SK-N-DZ (cell line): ENCODE measurements around the gene BRD1.
"Not testable (repeated sequence)": the region's sequence is repeated elsewhere in the genome, so short reads cannot be mapped to it uniquely, and the experiment has no call there.

Experiments
- DNase-seq: peaks from one replicate; pipeline ENCODE4 v3.0.0-alpha.2; 2015; ENCODE audit warnings: low spot score

BRD1 gene

DNA sequence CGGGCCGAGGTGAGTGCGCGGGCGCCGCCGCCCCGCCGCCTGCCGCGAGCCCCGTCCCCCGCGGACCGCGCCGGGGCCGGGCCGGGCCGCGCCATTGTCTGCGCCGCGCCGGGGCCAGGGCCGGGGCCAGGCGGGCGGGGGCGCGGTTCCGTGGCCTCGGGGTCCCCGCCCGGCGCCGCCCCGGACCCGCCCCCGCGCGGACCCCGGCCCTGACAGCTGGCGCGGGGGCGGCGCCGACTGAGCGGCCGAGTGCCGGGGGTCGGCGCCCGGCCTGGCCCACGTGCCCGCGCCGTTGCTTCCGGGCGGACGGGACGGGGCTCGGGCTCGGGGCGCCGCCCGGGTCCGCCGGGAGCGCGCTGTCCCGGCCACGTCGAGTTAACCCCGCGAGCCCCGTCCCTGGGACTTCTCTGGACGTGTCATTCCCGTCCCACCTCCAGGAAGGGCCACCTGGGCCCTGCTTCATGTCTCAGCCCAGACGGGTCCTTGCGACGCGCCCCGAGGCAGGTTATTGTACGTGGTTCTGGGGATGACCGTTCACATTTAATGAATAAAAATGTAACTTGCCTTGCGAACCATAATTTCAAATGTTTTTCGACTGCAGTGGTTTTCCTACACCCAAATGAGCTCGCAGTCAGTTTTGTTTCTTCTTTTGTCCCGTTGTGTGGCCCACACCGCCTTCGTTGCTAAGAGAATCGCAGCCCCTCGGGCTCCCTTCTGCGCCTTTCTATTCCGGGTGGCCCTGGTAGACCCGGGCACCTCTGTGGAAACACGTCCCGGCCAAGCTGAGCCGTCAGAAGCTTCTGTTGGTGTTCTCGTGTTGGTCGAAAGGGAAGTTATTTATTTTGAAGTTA lies 26.5 kb upstream of the BRD1 start:
- no peak for DNase-seq

DNA sequence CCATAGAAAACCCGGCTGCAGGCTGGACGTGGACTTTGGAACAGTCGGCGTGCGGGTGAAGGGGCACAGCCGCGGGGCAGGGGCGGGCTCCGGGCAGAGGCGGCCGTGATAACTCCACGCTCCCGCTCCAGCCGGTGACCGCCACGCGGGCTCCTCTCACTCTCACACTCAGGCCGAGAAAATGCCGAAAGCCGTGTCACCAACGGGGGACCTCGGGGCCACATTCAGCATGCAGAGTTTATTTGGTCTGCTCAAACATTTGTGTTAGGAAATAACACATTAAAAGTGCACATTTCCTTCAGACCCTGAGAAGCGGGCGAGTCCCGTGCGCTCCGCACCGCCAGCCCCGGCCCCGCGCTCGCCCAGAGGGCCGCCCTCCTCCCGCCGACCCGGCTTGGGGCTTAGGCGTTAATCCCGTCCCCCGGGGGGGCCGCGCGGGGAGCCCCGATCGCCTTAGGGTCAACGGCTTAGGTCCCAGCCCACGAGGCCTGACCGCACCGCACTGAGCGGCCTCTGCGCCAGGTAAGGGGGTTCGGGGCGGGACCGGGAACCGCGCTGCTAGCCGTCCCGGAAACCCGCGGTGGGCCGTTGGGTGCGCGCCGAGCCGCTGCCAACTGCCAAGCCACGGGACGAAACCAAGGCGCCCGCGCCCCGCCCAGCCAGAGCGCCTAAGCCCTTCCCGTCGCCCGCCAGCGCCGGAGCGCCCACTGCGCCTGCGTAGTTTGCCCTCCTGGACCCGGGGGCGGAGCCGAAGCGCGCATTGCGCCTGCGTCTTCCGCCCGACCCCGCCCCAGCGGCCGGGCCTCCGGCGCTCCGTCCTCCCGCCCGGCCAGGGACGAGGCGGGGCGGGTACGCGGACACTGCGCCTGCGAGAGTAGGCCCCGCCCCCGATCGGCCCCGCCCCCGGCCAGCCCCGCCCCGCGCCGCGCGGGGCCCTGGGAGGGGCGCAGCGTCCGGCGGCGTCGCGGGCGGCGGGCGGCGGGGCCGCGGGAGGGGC lies 25.5 kb upstream of the BRD1 start, which contains the start of gene ZBED4:
ZBED4 (plus strand) TSS at position 947 of the 997 bp plus-strand sequence. CDS start 29,819 bp downstream, outside the sequence.
- DNase-seq, result peak; percentile 95

DNA sequence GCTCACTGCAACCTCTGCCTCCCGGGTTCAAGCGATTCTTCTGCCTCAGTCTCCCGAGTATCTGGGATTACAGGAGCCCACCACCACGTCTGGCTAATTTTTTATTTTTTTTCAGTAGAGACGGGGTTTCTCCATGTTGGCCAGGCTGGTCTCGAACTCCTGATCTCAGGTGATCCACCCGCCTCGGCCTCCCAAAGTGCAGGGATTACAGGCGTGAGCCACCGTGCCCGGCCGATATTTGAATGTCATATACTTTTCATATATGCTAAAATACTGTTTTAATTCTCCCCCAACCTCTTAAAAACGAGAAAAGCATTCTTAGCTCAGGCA lies 24.9 kb upstream of the BRD1 start:
- DNase-seq, result not testable (repeated sequence)

DNA sequence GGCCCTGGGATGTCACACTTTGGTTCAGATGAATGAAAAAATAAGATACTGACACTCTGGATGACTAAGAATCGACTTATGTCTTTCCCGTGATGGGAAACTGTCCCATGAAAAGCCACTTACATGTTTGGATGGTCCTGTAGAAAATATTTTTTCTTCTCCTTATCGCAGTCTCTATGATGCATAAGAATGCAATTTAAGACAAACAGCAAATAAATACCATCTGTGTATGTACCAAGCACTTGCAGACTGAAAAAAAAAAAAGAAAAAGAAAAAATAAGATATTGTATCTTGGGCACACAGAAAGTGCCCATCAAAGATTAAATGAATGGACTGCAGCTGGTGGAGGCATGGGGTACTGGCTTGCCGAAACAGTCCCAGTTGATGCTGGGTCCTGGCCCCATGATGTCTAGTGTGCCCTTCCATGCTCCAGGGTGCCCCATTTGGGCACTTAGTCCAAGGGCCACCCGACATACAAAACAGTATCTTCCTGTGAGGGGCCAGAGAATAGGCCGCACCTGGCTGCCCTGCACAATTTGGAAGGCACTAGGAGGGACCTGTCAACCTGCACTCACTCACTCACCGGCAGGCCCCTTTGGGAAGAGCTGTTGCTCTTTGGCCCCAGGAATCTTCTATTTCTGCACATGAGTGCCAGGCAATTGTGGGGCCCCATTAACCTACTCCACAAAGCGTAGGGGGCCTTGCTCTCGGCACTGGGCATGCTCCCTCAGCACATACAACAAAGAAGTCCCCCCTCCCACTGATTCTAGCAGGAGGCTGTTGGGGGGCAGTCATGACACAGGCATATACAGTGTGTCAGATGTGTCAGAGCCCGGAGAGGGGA lies 23.5 kb upstream of the BRD1 start:
- no peak for DNase-seq

DNA sequence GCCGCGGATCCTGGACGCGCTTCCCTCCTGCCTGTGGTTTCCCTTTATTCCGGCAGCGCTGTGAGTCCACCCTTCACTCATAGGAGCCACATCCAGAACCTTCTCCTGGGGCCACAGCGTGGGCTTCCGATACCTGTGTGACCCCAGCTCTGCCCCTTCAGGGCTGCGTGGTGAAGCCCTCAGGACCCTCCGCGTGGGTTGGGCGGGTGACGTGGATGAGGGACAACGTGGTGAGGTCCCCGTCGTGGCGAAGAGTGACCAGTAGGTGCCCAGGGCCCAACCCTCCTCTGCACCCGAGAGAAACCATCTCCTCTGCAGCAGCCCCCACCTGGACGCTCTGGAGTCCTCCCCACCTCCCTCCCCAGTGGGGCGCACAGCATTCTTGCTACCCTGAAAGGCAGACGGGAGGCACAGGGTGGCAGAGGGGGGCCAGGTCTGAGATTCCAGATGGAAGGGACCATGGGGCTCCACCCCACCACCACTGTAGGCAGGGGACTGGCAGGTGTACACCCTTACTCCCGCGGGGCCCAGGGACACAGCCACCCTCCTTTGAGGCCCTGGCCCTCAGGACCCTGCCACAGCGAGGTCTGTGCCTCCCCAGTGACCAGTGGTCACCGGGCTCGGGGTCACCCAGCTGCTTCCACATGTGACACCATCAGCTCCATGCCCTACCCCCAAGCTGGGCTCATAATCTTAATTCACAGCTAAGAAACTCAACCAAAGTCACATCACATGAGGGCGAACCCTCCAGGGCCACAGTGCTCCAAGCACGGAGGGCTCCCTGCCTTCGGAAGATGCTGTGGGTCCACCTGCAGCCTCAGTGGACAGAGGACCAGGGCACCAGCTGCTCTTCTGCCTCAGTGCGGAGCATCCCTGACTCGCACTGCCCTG lies 22.6 kb upstream of the BRD1 start:
- DNase-seq, result no peak

DNA sequence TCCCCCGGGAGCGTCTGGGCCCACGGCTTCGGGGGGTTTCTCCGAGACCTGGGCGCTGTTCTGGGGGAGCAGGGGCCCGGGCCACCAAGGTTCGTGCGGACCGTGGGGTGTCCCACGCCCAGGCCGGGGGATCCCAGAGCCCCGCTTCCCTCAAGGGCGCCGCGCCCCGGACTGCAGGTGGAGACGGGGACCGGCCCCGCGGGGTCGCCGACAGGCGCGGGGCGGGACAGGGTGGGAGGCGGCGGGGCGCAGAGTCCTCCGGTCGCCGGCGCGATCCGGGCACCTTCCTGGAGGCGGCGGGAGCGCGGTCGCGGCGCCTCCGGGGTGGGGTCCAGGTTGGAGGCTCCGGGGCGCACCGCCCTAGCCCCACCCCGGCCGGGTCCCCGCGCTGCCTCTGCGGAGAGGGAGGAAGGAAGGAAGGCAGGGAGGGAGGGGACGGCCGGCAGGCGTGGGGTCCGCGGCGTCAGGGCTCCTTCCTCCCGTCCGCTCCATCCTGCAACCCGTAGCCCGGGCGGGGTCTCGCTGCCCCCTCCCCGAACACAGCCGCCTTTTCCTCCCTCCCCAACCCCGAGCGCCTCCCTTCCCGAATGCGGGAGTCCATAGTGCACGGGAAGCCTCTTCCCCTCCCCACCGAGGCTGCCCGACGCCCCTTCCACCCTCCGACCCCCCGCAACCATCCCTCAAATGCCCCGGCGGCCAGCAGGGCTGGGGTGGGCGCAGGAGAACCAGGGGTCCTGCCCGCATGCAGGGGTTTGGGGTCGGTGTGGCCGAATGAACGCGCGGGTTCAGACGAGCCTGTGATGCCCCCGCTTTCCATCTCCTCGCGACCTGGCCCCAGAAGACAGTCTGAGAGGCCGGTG lies 21.7 kb upstream of the BRD1 start:
- DNase-seq, result no peak

DNA sequence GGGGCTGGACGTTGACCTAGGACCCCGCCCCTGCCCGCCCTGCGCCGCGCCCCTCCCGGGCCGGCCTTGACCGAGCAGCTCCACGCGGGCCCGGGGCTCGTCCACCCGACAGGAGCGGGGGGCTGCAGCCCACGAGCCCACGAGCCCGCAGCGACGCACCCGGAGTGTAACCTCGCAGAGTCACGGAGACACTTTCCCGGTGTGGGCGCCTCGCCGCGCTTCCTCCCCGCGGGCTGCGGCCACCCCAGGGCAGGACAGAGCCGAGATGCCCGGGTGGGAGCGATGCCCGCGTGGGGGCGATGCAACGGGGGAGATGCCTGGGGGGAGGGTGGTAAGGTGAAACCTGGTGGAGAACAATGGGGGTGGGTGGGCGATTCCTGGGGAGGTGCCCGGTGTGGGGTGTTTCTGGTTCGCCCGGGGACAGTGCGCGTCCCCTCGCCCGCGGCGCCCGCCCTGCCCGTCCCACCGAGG lies 21.1 kb upstream of the BRD1 start:
- DNase-seq, result no peak

DNA sequence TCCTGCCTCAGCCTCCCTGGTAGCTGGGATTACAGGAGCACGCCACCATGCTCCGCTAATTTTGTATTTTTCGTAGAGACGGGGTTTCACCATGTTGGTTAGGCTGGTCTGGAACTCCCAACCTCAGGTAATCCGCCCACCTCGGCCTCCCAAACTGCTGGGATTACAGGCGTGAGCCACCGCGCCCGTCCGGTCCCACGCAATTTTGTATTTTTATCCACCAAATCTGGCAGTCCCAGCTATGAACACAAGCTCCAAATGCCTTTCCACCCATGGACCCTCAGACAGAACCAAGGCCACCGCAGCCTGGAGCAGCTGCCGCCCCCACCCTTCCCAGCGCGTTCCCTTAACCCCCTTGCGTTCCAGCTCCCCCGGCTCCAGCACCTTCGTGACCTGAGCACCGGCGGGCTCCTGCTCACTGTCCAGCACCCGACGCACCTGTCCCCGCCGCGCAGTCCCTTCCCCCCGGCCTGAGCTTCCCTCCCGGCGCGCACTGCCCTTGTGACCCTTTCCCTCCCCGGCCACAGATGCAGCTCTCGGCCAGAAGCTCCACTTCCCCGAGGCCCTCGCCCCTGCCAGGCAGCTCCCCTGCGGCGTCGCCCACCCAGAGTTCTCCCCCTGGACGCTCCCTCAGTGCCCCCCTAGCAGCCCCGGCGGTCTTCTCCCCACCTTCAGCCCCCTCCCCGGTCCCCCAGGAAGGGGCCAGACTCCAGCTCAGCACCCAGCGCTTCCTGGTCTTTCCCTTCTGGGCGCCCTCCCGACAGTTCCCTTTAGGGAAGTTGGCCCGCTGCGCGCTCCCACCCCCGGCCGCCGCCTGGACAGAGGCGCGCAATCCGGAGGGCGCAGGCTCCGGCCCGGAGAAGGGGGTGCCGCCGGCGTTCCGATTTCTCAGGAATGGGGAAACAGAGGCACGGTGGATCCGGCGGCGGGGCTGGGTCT lies 20.3 kb upstream of the BRD1 start:
- no peak for DNase-seq

DNA sequence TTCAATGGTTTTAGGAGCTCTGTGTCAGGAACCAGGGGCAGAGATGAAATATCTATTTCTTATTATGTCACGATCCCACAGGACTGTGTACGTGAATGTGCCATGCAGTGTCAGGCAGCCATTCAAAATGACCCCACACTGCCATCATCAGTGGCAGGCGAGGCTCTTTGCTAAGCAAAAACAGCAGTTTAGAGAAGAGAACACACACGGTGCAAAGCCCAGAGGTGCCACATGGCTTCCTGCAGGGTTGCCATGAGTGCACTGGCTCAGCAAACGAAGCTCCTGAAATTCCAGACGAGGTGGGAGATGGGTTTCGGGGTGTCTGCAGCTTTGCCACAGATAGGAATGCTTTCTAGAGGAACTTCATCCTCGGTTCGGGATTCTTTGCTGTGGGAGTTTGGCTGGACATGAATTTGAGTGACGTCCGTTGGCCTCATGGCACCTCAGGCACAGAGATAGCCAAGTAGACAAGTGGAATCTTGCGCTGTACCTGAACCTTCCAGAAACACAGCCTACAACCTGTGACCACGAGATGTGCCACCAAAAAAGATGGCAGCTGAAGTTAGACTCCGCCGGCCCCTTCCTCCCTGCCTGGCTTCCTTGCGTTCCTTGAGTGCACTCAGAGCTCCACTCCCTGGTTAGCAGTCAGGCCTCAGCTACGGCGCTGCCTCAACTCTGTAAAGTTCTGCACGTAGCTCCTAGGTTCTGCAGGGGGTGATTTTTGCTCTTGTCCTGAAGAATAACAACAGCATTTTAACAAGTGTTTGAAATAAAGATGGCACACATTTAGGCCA lies 18.2 kb upstream of the BRD1 start:
- no peak for DNase-seq

DNA sequence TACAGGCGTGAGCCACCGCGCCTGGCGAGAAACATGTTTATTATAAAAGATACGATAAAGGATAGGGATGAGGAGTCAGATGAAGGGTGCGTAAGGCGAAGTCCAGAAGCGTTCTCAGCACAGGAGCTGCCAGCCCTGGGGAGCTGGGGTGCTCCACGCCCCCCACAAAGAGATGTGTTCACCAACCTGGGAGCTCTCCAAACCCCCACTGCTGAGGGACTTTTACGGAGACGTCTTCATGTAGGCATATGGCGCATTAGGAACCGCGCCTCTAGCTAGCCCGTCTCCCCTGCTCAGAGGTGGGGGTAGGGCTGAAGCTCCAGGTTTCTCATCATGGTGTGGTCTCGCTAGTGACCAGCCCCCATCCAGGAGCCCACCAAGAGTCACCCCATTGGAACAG lies 17.6 kb upstream of the BRD1 start:
- no peak for DNase-seq

DNA sequence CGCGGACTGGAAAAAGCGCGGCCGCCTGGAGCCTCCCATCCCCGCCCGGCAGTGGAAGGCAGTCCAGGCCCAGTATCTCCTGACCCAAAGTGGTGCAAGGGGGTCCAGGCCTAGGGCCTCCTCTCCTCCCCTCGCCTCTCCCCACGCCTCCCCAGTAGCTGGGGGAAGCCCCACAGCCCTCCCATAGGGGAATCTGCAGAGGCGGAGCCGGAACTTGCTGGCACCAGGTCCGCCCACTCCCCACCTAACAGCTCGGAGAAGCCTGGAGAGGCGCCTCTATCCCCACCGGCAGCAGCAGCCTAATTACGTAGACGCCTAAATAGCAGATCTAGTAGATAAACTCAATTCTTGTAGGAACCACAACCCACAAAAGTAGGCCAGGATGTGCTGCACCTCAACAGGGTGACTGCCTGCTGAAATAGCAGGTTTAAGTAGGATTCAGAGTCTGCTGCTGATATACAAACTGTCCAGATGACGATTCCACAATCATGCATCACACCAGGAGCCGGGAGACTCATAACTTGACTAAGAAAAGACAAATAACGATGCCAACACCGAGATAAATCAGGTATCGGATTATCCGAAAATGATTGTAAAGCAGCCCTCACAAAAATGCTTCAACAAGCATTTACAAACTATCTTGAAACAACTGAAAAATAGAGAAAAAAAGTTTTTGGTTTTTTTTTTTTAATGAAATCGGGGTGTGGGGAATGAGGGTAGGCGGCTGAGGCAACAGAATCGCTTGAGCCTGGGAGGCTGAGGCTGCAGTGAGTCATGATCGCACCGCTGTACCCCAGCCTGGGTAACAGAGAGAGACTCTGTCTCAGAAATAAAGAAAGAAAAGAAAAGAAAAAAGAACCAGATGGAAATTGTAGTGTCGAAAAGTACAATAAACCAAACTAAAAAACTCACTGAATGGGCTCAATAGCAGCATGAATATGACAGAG lies 11.4 kb upstream of the BRD1 start:
- peak; percentile 71 for DNase-seq

DNA sequence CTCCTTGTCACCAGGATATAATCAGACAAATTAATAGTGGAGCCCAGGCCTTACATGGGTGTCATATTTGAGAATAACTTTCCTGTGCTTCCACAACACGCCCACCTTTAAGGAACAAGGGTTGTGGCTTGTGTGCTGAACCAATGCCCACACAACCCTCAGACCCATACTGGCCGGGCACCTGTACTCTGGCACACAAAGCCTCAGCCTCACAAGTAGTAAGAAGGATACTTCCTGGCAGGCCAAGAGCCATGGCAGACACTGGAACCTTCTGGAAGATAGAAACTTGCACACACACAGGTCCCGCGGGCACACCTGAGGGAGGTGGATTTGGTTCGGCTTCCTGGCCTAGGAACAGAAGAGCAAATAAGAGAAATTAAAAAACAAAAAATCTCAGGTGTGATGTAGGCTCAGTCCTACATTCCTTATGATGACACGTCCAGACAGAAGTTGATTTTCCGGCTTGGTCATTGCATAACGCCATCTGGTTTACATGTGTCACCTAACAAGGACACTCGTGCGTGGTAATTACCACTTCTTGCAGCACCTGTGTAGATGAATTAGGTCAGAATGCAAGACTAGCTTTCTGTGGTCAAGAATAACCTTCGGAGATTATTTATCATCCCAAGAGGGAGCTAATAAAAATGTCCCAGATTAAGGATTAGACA lies 5.8 kb upstream of the BRD1 start:
- DNase-seq, result no peak

DNA sequence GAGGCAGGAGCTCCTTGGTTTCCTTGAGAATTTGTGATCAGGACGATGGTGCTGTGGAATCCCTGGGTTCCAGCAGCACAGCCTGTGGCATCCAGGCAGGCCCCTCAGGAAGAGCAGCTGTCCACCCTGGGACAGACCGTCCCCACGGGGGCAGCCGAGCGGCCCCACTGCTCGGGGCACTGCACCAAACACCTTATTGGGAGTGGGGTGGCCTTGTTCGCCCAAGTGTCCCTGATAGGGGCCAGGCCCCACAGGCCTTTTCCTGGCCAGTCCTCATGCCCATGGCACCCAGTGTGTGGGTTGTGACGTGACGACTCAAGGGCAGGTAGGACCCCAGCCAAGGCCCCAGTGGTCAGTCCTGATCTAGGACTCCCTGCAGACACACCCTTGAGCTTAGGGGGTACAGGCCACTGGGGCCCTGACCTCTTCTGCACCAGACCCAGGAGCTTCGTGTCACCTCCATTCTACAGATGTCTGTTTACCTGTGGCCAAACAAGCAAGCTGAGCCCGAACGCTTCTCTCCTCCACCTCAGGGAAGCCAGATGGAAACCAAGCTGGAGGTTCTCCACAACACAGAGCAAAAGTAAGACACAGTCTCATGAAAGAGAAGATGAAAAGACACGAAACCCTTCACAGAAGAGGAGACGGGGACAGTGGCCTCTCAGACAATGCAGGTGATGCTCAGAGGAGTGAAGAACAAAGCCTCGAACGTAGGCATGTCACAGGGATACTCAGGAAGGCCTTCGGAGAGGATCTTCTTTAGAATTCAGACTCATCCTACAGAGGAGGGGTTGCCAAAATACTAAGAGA lies 1.6 kb upstream of the BRD1 start:
- no peak for DNase-seq

DNA sequence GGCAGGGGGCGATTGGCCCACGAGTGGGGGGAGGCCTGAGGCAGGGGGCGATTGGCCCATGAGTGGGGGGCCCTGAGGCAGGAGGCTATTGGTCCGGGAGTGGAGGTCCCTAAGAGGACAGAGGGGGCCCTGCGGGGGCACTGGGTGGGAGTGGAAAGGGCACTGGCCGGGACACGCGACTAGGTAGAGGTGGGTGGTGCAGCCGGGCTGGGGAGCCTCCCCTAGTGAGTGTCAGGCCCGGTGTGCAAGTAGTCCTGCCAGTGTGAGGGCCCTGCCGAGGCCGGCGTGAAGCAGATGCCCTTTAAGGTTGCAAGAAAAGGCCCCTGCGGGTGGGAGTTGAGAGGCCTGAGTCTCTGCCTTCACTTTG lies 909 bp upstream of the BRD1 start:
- DNase-seq, result no peak

DNA sequence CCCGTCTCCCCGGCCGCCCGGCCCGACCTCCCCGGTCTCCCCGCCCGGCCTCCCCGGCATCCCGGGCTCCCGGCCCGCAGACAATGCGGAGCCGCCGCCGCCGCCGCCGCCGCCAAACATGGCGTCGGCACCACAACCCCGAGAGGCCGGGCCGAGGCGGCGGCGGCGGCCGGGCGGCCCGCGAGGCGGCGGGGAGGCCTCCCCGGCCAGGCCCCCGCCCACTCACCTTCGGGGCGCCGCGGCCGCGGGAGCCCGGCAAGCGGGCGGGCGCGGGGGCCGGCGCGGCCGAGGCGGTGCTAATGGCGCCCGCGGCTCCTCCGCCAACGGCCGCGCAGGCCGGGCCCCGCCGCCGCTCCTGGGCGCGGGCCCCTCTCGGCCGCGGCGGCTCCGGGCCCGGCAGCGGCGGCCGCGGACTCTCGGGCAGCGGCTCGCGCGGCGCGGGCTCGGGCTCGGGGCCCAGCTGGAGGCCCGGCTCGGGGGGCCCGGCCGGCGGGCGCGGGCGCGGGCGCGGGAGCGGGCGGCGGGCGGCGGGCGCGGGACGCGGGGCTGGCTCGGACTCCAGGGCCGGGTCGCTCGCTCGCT lies 311 bp downstream of the BRD1 start:
- DNase-seq, result no peak
